NCI-H748 treated with DMSO at 0.1 percent for 48 hours (cell line): ENCODE results near the gene MORN1.
"Not testable (repeated sequence)": the region's sequence is repeated elsewhere in the genome, so short reads cannot be mapped to it uniquely, and the experiment has no call there.

Source experiments
- DNase-seq: peaks from one replicate; lab custom pipeline; 2025; lab: John Stamatoyannopoulos, UW

The MORN1 gene

GRCh38 chr1:2339206-2340085, 51.9 kb downstream of the MORN1 start:
- no peak for DNase-seq

DNA sequence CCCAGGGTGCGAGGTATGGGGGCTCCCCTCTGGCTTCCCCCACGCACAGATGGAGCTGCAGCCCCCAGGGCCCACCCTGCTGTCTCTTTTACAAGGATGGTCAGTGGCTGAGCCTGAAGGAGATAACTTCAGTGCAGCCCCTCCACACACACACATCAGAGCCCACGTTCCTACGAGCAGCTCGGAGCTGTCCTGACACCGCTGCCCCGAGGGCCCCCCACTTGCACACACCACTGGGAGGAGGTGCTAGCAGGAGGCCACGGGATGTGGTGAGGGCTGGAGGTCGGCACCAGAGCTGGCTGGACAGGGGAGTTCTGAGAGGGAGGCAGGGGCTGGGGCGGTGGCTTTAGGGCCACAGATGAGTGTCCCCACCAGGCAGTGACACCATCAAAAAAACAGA, 53.9 kb downstream of the MORN1 start:
- no peak for DNase-seq

DNA sequence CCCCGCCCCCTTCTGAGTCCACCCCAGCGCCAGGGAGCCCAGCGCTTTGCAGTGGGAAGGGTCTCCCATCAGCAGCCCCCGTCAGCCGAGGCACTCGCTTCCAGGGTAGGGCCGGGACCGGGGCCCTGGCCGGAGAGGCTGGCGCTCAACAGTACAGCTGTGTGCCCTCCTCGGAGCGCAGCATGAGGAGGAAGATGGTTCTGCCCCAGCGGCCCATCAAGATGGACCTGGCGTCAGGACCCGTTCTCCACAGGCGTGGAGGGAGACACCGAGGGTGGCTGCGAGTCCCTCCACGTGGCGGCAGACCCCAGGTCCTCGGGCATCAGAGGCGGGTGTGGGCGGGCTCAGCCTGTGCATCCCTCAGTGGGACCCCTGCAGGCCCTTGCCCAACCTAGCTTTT, 54.3 kb downstream of the MORN1 start:
- no peak for DNase-seq

DNA sequence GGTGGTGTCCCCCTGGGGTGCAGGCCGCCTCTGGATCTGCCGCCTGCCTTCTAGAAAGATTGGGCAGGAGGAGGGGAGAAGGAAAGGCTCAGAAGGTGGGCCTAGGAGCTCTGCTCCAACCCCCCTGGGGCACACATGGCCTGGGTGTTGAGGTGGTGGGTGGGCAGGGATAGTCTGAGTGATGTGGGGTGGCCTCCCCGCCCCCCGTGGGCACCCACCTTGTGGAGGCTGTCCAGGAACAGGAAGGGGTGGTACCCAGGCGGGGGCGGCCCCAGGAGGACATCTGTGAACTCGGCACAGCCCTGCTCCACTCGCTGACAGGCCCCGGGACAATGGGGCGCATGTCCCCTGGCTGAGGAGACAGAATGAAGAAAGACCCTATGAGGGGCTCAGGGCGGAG, 54.9 kb downstream of the MORN1 start:
- no peak for DNase-seq

DNA sequence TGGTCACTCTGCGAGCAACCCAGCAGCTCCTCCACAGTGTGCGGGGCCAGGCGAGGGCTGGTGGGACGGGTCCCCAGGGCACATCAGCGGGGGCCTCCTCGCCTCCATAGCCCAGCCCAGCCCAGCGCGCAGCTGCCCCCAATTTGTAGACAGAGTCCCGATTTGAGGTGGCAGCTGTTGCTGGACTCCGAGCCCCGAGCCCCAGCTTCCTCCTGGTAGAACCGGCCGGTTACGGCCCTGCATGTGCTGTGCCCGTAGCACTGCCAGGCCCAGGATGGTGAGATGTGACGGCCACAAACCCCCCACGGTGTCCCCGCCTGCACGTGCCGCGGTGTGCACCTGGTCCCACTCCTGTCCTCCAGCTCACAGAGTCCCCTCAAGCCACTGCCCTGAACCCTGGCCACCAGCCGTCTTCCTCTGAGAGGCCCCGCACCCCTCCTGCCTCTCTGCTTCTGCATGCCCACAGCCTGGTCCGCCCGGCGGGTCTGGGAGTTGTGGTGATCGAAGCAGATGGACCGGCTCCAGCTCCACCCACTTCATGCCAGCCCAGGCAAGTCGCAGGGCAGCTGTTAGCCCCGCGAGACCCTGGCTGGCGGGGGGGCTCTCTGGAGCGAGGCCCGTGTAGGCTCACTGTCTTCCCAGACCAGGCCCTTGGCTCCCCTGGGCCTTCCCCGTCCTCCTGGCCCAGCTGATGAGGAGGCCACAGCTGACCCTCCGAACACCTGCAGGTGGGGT, 55.5 kb downstream of the MORN1 start:
- DNase-seq: no peak

- no peak for DNase-seq
These were observed 56.3 kb downstream of the MORN1 start for GRCh38 chr1:2334883-2335534.

DNA sequence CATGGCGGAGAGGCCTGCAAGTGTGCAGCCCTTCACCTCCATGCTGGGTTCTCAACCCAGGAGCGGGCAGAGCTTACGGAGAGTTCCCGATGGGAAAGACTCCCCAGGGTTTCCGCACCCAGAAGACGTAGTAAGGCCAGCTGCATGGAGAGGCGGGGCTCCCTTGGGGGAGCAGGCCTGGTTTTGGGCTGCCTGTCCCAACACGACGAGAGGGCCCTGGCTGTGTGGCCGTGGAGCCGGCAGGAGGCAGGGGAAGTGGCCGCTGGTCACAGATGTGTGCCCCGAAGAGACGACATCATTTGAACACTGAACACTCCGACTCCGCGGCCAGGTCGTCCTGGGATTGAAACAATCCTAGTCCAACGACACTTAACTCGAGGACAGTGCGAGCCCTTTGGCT, 57.0 kb downstream of the MORN1 start:
- no peak for DNase-seq

- DNase-seq: not testable (repeated sequence)
These were observed 59.8 kb downstream of the MORN1 start for GRCh38 chr1:2331580-2331979.

DNA sequence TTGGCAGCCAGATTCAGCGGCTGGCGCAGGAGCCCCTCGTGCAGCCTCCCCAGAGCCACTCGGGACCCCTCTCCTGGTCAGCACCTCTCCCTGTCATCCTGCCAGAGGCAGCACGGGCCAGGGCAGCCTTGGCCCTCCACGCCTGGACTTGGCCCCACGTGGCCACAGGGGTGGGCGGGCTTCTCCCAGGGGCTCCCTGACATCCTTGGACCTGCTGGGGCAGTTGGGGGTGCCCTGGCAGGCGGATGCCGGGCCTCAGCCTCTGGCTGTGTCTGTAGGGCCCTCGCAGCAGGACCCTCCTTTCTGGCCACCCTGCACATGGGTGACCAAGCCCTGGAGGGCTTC, 60.2 kb downstream of the MORN1 start:
- no peak for DNase-seq

GRCh38 chr1:2330519-2331199, 60.7 kb downstream of the MORN1 start:
- DNase-seq: no peak

DNA sequence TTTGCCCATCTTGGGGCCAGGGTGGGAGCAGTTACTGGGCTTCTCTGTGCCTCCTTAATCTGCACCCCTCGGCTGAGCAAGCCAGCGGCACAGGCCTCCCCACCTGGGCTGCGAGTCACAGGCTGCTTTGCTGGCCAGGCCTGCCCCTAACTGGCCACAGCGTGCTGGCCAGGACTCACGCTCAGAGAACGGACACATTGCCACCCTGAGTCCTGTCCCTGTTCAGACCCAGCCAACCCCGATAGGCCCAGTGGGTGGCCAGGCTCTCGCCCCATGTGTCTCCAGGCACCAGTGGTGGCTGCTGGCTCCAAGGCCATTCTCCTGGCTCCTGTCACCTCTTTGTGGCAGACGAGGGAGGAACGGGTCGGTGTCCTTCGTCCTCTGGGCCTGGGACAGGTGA, 61.3 kb downstream of the MORN1 start:
- DNase-seq: no peak

- DNase-seq: no peak
These were observed 62.5 kb downstream of the MORN1 start for GRCh38 chr1:2328676-2329455.

DNA sequence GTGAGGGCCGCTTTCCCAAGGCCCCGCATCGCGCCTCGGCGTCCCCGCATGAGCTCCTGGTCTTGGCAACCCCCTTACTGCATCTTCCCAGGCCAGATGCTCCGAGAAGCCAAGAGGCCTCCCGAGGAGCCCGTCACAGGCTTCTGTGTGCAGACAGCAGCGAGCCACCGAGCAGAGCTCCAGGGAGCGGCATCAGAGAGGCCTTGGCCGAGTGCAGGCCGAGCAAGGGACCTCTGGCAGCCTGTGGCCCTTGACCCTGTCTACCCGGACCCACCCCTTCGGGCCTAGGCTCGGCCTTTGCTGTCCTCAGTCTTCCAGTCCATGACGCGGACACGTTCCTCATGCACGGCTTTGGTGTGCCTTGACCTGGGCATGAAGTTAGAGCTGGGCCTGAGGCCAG, 63.5 kb downstream of the MORN1 start:
- no peak for DNase-seq

GRCh38 chr1:2327162-2327561, 64.2 kb downstream of the MORN1 start:
- DNase-seq: not testable (repeated sequence)

DNA sequence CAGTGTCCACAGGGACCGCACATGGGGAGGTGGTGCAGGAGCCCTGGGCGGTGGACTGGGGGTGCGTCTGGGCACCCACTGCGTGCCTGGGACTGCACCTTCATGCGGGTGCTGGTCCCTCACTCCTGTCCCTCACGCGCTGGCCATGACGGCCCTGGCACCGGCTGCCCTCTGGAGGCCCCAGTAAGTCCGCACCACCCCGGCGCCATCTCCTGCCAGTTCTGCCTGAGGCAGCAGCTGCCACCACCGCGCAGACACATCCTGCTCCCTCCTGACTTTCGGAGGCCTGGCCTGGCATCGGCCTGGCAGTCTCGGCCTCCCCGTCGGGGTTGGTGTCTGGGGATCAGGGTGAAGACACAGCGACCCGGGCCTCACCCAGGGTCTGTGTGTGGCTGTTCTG, 64.8 kb downstream of the MORN1 start:
- no peak for DNase-seq

- DNase-seq: no peak
These were observed 66.6 kb downstream of the MORN1 start for GRCh38 chr1:2324553-2325366.

DNA sequence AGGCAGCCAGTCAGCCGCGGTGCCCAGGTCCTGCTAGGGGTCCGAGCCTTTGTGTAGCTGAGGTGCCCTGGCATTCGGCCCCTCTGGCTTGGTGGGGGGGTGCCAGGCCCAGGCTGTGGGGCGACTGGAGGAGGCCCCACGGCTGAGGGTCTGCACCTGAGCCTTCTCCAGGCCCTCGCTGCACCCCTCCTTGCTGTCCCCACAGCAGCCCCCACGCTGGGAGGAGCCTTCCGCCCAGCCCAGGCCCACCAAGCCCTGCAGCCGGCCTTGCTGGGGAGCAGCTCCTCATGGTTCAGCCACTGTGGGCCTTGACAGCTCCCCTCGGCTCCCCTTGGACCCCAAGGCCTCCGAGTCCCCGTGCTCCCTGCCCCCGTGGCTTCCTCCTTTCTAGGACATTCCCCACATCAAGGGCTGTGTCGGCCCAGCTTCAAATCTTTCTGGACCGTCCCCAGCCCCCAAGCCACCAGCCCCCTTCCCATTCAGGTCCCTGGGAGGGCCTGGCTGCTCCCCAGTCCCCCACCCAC, 67.8 kb downstream of the MORN1 start:
- no peak for DNase-seq

DNA sequence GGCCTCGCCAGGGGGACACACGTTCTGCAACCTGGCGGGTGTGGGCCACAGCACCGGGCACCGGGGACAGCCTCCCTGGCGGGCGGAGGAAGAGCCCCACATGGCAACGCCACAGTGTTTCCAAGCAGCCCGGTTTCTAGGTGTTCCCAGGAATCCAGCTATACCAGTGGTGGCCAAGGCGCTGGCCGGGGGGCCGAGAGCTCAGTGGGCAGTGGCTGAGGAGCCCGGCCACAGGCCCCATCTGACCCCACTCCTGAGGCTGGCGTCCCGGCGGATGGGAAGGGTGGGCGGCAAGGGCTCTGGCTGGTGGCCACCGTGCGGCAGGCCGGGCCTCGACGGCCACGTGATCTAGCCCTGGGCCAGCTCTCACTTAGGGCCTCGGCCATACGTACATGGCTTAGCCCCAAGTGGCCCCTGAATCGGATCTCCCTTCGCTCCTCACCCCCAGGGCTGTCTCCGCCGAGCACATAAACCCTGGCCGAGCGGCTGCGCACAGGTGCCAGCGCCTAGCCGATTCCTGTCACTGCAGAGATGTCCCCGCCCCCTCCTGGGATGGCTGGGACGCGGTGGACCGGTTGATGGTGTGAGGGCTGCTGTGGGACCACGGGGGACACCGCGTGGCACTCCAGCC, 68.7 kb downstream of the MORN1 start:
- no peak for DNase-seq

DNA sequence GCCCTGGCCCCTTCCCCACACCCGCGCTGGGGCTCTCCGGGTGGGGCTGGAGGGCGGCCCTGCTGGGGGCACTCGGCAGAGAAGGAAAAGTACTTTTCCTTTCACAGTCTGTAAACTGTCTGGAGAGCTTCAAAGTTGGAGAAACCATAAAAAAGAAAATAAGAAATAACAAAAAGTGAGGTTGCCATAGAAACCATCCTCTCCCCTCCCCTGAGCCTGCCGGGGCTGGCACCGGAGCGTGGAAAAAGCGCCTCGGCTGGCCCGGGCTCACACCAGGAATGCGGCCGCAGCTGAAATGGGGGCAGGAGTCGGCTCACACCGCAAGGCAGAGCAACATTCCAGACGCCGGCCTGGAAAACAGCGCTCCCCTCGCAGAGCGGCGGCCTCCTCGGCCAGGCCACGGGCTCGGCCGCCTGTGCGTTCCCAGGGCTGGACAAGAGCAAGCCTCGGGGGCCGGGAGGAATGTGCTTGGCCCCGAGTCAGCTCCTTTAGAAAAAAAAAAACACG, 69.2 kb downstream of the MORN1 start:
- no peak for DNase-seq
